H9 (cell line): ENCODE results near the gene CCS. TPM values are rescaled to one million over a fixed set of nuclear protein-coding genes. Genes with fewer than 3 reads are reported as not detected.
A peak's percentile ranks its signal among the peaks of the same experiment; 100 is the strongest.

ENCODE experiments used
- DNase-seq: peaks from one replicate; pipeline ENCODE4 v3.0.0-alpha.2; 2017
- H2AFZ ChIP-seq: one replicate; pipeline ENCODE4 v1.6.1; 2013; ENCODE audit warnings: mild to moderate bottlenecking, low read length, control low read depth, moderate library complexity
- H2AK5ac ChIP-seq: 2 replicates; pipeline ENCODE4 v1.6.1; 2013; ENCODE audit warnings: low read length, control low read depth, mixed read lengths; ENCODE audit not compliant: insufficient read length
- H2BK120ac ChIP-seq: one replicate; pipeline ENCODE4 v1.6.1; 2013; ENCODE audit warnings: low read depth, mild to moderate bottlenecking, low read length, control low read depth, inconsistent platforms; ENCODE audit not compliant: poor library complexity, severe bottlenecking
- H2BK12ac ChIP-seq: 2 replicates; pipeline ENCODE4 v1.6.1; 2013; ENCODE audit warnings: low read length, control low read depth, mixed read lengths, low read depth; ENCODE audit not compliant: insufficient read length
- H2BK15ac ChIP-seq: 2 replicates; pipeline ENCODE4 v1.6.1; 2013; ENCODE audit warnings: low read depth, low read length, control low read depth
- H2BK20ac ChIP-seq: one replicate; pipeline ENCODE4 v1.6.1; 2013; ENCODE audit warnings: low read depth, mild to moderate bottlenecking, low read length, control low read depth, inconsistent platforms; ENCODE audit not compliant: poor library complexity, severe bottlenecking
- H2BK5ac ChIP-seq: 2 replicates; pipeline ENCODE4 v1.6.1; 2013; ENCODE audit warnings: low read length, control low read depth, mixed read lengths; ENCODE audit not compliant: insufficient read length
- H3K14ac ChIP-seq: 2 replicates; pipeline ENCODE4 v1.6.1; 2013; ENCODE audit warnings: low read length, control low read depth; ENCODE audit not compliant: insufficient read depth
- H3K18ac ChIP-seq: 2 replicates; pipeline ENCODE4 v1.6.1; 2013; ENCODE audit warnings: low read depth, mild to moderate bottlenecking, mixed read lengths, low read length, control low read depth; ENCODE audit not compliant: insufficient read length
- H3K23ac ChIP-seq: 2 replicates; pipeline ENCODE4 v1.6.1; 2013; ENCODE audit warnings: low read length, control low read depth, mixed read lengths, low read depth; ENCODE audit not compliant: insufficient read length
- H3K23me2 ChIP-seq: 2 replicates; pipeline ENCODE4 v1.6.1; 2013; ENCODE audit warnings: low read depth, mild to moderate bottlenecking, mixed read lengths, low read length, control low read depth; ENCODE audit not compliant: insufficient read length, poor library complexity, severe bottlenecking
- H3K27ac ChIP-seq: 2 replicates; pipeline ENCODE4 v1.5.1; 2013; ENCODE audit warnings: low read length, control low read depth, mixed read lengths, low read depth; ENCODE audit not compliant: insufficient read length
- H3K27me3 ChIP-seq: 2 replicates; pipeline ENCODE4 v1.6.1; 2013; ENCODE audit warnings: low read length, control low read depth, inconsistent platforms; ENCODE audit not compliant: insufficient read depth
- H3K4ac ChIP-seq: 2 replicates; pipeline ENCODE4 v1.6.1; 2013; ENCODE audit warnings: low read depth, mild to moderate bottlenecking, control low read depth, inconsistent platforms, low read length, moderate library complexity
- H3K4me1 ChIP-seq: 2 replicates; pipeline ENCODE4 v1.6.1; 2013; ENCODE audit warnings: low read length, control low read depth, inconsistent platforms; ENCODE audit not compliant: insufficient read depth
- H3K4me2 ChIP-seq: 2 replicates; pipeline ENCODE4 v1.6.1; 2013; ENCODE audit warnings: low read length, control low read depth, mixed read lengths; ENCODE audit not compliant: insufficient read length, insufficient read depth
- H3K56ac ChIP-seq: 2 replicates; pipeline ENCODE4 v1.6.1; 2013; ENCODE audit warnings: low read depth, mild to moderate bottlenecking, mixed read lengths, low read length, control low read depth; ENCODE audit not compliant: insufficient read length
- H3K79me1 ChIP-seq: 2 replicates; pipeline ENCODE4 v1.6.1; 2013; ENCODE audit warnings: low read depth, mild to moderate bottlenecking, moderate library complexity, low read length, control low read depth, inconsistent platforms; ENCODE audit not compliant: insufficient read depth, poor library complexity, severe bottlenecking
- H3K79me2 ChIP-seq: 2 replicates; pipeline ENCODE4 v1.6.1; 2013; ENCODE audit warnings: low read length, control low read depth, inconsistent platforms; ENCODE audit not compliant: insufficient read depth
- H3K9ac ChIP-seq: 2 replicates; pipeline ENCODE4 v1.6.1; 2013; ENCODE audit warnings: low read length, control low read depth, mixed read lengths; ENCODE audit not compliant: insufficient read length; ENCODE audit errors: extremely low read depth
- H3K9me3 ChIP-seq: one replicate; pipeline ENCODE4 v1.6.1; 2013; ENCODE audit warnings: low read depth, low read length, inconsistent platforms; ENCODE audit not compliant: control insufficient read depth
- H3T11ph ChIP-seq: one replicate; pipeline ENCODE4 v1.6.1; 2013; ENCODE audit warnings: mild to moderate bottlenecking, low read length, control low read depth, inconsistent platforms
- H4K20me1 ChIP-seq: one replicate; pipeline ENCODE4 v1.6.1; 2013; ENCODE audit not compliant: control insufficient read depth, insufficient read length, insufficient read depth
- H4K5ac ChIP-seq: 2 replicates; pipeline ENCODE4 v1.6.1; 2013; ENCODE audit warnings: low read depth, mild to moderate bottlenecking, mixed read lengths, low read length, control low read depth; ENCODE audit not compliant: insufficient read length
- H4K8ac ChIP-seq: replicated peaks from 2 replicates; pipeline ENCODE4 v1.6.1; 2013; ENCODE audit warnings: low read length, control low read depth, mixed read lengths, low read depth; ENCODE audit not compliant: insufficient read length
- H4K91ac ChIP-seq: 2 replicates; pipeline ENCODE4 v1.6.1; 2013; ENCODE audit warnings: low read depth, mild to moderate bottlenecking, moderate library complexity, mixed read lengths, low read length, control low read depth; ENCODE audit not compliant: insufficient read length
- H3K27ac Mint-ChIP-seq, 3 experiments: 2 replicates in 2 of 3; 3 replicates in 1 of 3; pipeline ENCODE4 v1.8.0; 2020 to 2021; ENCODE audit warnings: mixed read lengths in 3 of 3, mild to moderate bottlenecking in 1 of 3, moderate library complexity in 1 of 3
- H3K27me3 Mint-ChIP-seq: 2 replicates; pipeline ENCODE4 v1.8.0; 2021; ENCODE audit warnings: low read depth, mild to moderate bottlenecking, moderate library complexity, mixed read lengths
- H3K36me3 Mint-ChIP-seq, 3 experiments: 2 replicates in 2 of 3; 3 replicates in 1 of 3; pipeline ENCODE4 v1.8.0; 2020 to 2021; ENCODE audit warnings: low read depth in 3 of 3, mixed read lengths in 3 of 3; ENCODE audit not compliant: insufficient read depth in 1 of 3
- H3K4me1 Mint-ChIP-seq, 2 experiments: 2 replicates each; pipeline ENCODE4 v1.8.0; 2020; ENCODE audit warnings: mixed read lengths in 2 of 2
- H3K4me3 Mint-ChIP-seq, 2 experiments: 2 replicates in 1 of 2; 3 replicates in 1 of 2; pipeline ENCODE4 v1.8.0; 2020 to 2021; ENCODE audit warnings: mild to moderate bottlenecking in 2 of 2, mixed read lengths in 2 of 2, moderate library complexity in 1 of 2
- H3K9me3 Mint-ChIP-seq, 2 experiments: 2 replicates in 1 of 2; 3 replicates in 1 of 2; pipeline ENCODE4 v1.8.0; 2020; ENCODE audit warnings: mild to moderate bottlenecking in 2 of 2, mixed read lengths in 2 of 2, moderate library complexity in 1 of 2
- CTCF ChIP-seq: fragments of 200-600 bp; sonication (generic); conservative IDR thresholded peaks from 3 replicates; pipeline ENCODE4 v1.8.0; 2021; ENCODE audit warnings: antibody characterized with exemption, mild to moderate bottlenecking
- WGBS: extraction: QIAGEN DNeasy Blood & Tissue Kit; methylation state at CpG from one replicate; pipeline ENCODE4 v1.1.7; 2013; ENCODE audit warnings: missing lambda C conversion rate, low lambda C conversion rate, mixed read lengths; ENCODE audit not compliant: insufficient read length; ENCODE audit errors: extremely low coverage; 5-methylcytosine and 5-hydroxymethylcytosine counted together
- total RNA-seq: library from RNA; stranded (reverse); gene quantifications from 2 replicates; pipeline ENCODE4 v1.2.1, GENCODE V29; 2021

Gene CCS
- total RNA-seq, 1 experiment from 2014 or later = 61.1 TPM

- Histone ChIP-seq H3K9me3 (no peaks in the 10 kb centered on the region), H4K8ac (no peak overlapping the region), H3K4me1 (no peaks in the 10 kb centered on the region), H3K14ac (no peak overlapping the region), H3K23me2 (no peaks in the 10 kb centered on the region), H4K20me1 (no peaks in the 10 kb centered on the region), H3K18ac (no peak overlapping the region), H2BK120ac (no peak overlapping the region), H3K23ac (no peak overlapping the region), H3K27ac (no peak overlapping the region), H2AK5ac (no peak overlapping the region), H2BK5ac (no peak overlapping the region), H2AFZ (no peak overlapping the region), H3K9ac (no peak overlapping the region), H2BK12ac (no peak overlapping the region), H3K79me1 (no peaks in the 10 kb centered on the region), H3T11ph (no peak overlapping the region), H2BK15ac (no peak overlapping the region), H3K79me2 (no peaks in the 10 kb centered on the region), H3K56ac (no peak overlapping the region), H2BK20ac (no peak overlapping the region), H3K4me2 (peak overlapping the region; percentile 57), H3K4ac (no peak overlapping the region), H4K91ac (no peak overlapping the region), H3K27me3 (no peaks in the 10 kb centered on the region), H4K5ac (no peak overlapping the region)
- DNase-seq = no peak
- no peak for TF ChIP-seq CTCF
- Mint-ChIP-seq H3K4me3 (peak overlapping the region; percentile 82 to 85), H3K27ac (peak overlapping the region in 2 of 3 experiments; percentile 40 to 54; a peak in 2 of 7 replicates), H3K36me3 (peaks cover 0 to 30% (median 22%) of the 10 kb centered on the region in 3 experiments), H3K9me3 (no peaks in the 10 kb centered on the region; a peak in 1 of 5 replicates), H3K27me3 (no peaks in the 10 kb centered on the region; the same call in 1 of the 2 replicates), H3K4me1 (peaks cover 37 to 38% of the 10 kb centered on the region in 2 experiments)
- WGBS = no CpG with 5 or more reads among the region's 18 CpGs
These were observed 45.9 kb upstream of the CCS start for GRCh38 chr11:66546966-66547661.
